Body of pancreas (tissue), 4 donors: ENCODE measurements around the gene MVB12B. TPM values are rescaled to one million over a fixed set of nuclear protein-coding genes. Genes with fewer than 3 reads are reported as not detected.
"Not testable (repeated sequence)": the region's sequence is repeated elsewhere in the genome, so short reads cannot be mapped to it uniquely, and the experiment has no call there.

Experiments used
- ATAC-seq: fragments of 150-250 bp; one replicate; pipeline ENCODE4 v1.9.1; 2016
- DNase-seq, 4 donors: peaks; one replicate each; pipeline ENCODE4 v3.0.0-alpha.2; 2019
- H3K27ac ChIP-seq, 4 donors: fragments of 200-600 bp; sonication (generic); 1 replicate in 3 of 4; 2 replicates in 1 of 4; pipeline versions ENCODE4 v1.5.1 to v1.6.1; 2016 to 2019; ENCODE audit warnings: mild to moderate bottlenecking in 1 of 4, mixed read lengths in 1 of 4, moderate library complexity in 1 of 4
- H3K27me3 ChIP-seq, 2 donors: fragments of 200-600 bp; sonication (generic); one replicate each; pipeline ENCODE4 v1.6.0; 2016; ENCODE audit warnings: mild to moderate bottlenecking in 1 of 2
- H3K36me3 ChIP-seq, 2 donors: fragments of 200-600 bp; sonication (generic); replicated peaks in 1 of 2; 2 replicates each; pipeline ENCODE4 v1.5.1; 2016; ENCODE audit warnings: low read depth in 2 of 2; ENCODE audit not compliant: insufficient read depth in 1 of 2
- H3K4me1 ChIP-seq: fragments of 200-600 bp; sonication (generic); one replicate; pipeline ENCODE4 v1.6.0; 2016
- H3K4me3 ChIP-seq, 2 donors: fragments of 200-600 bp; sonication (generic); 1 replicate in 1 of 2; 2 replicates in 1 of 2; pipeline ENCODE4 v1.5.1; 2016 to 2019
- H3K9me3 ChIP-seq, 3 donors: fragments of 200-600 bp; sonication (generic); 1 replicate in 2 of 3; 2 replicates in 1 of 3; pipeline ENCODE4 v1.5.1; 2016
- POLR2A ChIP-seq, 3 donors: fragments of 450-650 bp; IDR thresholded peaks; one replicate each; pipeline ENCODE4 v1.6.1; 2016; ENCODE audit warnings: antibody characterized with exemption in 3 of 3, mild to moderate bottlenecking in 2 of 3
- WGBS, 2 donors: methylation state at CpG; one replicate each; pipeline ENCODE4 v1.1.5; 2017; 5-methylcytosine and 5-hydroxymethylcytosine counted together
- intact Hi-C: fragments of 100-400 bp; cut with DNase I; formaldehyde crosslinking; loops from one replicate; pipeline ENCODE4 v1.15.1; 2023
- total RNA-seq, 2 donors: library from RNA; depleted of rRNA; stranded (reverse); fragments of >200 nt; gene quantifications; one replicate each; pipeline ENCODE4 v1.1.0, GENCODE V29; 2016
- TF ChIP-seq, protein P1 (sequence below), 7 experiments: fragments of 450-650 bp in 4 of 7; fragments of 200-600 bp in 3 of 7; sonication (generic) in 3 of 7; IDR thresholded peaks; one replicate each; pipeline ENCODE4 v1.5.1; 2016 to 2019; ENCODE audit warnings: antibody characterized with exemption in 7 of 7

Gene MVB12B
- total RNA-seq, 2 donors from 2014 or later: 5.2 to 9.9 TPM

DNA sequence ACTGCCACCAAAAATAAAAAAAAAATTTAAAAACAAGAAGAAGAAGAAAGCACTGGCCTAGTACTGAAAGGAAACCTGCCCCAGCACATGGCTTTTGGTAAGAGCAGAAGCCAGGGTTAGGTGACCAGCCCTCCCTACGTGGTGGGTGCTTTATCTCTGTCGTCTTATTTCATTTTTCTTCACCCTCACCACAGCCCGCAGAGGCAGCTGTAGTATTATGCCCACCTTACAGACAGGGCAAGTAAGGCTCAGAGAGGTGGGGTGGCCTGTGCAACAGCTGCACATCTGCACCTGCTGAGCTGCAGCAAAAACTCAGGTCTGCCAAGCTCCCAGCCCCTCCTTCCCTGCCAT, 146.3 kb downstream of the MVB12B start:
- WGBS, 2 donors: 83 to 86% methylated on average over 3 of the region's 3 CpGs
- Histone ChIP-seq H3K27me3 (no peaks in the 10 kb centered on the region), H3K4me3 (no peak overlapping the region), H3K4me1 (no peaks in the 10 kb centered on the region), H3K27ac (no peak overlapping the region), H3K36me3 (no peaks in the 10 kb centered on the region), H3K9me3 (no peaks in the 10 kb centered on the region)
- intact Hi-C loops: no loop called here
- ATAC-seq: no peak
- DNase-seq: no peak
- TF ChIP-seq, protein P1, sequence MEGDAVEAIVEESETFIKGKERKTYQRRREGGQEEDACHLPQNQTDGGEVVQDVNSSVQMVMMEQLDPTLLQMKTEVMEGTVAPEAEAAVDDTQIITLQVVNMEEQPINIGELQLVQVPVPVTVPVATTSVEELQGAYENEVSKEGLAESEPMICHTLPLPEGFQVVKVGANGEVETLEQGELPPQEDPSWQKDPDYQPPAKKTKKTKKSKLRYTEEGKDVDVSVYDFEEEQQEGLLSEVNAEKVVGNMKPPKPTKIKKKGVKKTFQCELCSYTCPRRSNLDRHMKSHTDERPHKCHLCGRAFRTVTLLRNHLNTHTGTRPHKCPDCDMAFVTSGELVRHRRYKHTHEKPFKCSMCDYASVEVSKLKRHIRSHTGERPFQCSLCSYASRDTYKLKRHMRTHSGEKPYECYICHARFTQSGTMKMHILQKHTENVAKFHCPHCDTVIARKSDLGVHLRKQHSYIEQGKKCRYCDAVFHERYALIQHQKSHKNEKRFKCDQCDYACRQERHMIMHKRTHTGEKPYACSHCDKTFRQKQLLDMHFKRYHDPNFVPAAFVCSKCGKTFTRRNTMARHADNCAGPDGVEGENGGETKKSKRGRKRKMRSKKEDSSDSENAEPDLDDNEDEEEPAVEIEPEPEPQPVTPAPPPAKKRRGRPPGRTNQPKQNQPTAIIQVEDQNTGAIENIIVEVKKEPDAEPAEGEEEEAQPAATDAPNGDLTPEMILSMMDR (IDR thresholded peaks at IDR 0.05): no peak
- no peak for TF ChIP-seq POLR2A (IDR thresholded peaks at IDR 0.05)

DNA sequence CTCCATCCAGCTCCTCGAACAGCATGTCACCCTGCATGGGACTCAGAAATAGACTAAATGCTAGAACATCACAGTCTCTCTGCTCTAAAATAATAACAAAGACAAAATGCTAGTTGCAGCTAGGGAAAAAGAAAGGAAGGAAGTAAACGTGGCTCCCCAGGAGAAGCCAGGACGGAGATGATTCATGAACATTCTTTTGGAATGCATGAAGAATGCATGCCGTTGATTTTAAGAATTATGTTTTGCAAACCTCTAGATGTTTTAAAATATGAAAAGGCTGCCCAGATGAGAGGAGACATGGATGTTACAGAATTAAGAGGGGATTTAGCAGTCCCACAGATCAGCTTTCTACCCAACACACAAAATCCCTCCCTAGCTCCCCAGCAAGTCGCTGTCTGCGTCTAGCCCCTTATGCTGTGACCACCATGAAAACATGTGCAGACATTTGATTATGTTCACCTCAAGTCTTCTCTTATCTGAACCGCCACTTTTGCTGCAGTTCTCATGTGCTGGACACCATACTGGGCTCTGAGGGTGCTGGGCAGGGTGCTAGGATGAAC, 147.7 kb downstream of the MVB12B start:
- no peaks in the 10 kb centered on the region for H3K4me1 ChIP-seq
- ATAC-seq (no peak), DNase-seq (no peak)
- no peaks in the 10 kb centered on the region for H3K9me3 ChIP-seq
- H3K27ac ChIP-seq: no peak overlapping the region
- no peaks in the 10 kb centered on the region for H3K36me3 ChIP-seq
- TF ChIP-seq, protein P1 (IDR thresholded peaks at IDR 0.05): no peak
- no peak for TF ChIP-seq POLR2A (IDR thresholded peaks at IDR 0.05)
- no peak overlapping the region for H3K4me3 ChIP-seq
- intact Hi-C loops: no loop called here
- no peaks in the 10 kb centered on the region for H3K27me3 ChIP-seq
- WGBS, 2 donors: 73 to 93% methylated on average over 7 of the region's 7 CpGs

- no peaks in the 10 kb centered on the region for H3K36me3 ChIP-seq
- ATAC-seq: no peak
- no peaks in the 10 kb centered on the region for H3K27me3 ChIP-seq
- no peak for DNase-seq
- WGBS, 2 donors: 94% methylated on average over 14 of the region's 14 CpGs
- no peaks in the 10 kb centered on the region for H3K9me3 ChIP-seq
- H3K4me3 ChIP-seq: no peak overlapping the region
- H3K4me1 ChIP-seq: no peaks in the 10 kb centered on the region
- intact Hi-C loops: no loop called here
- no peak overlapping the region for H3K27ac ChIP-seq
- TF ChIP-seq POLR2A (IDR thresholded peaks at IDR 0.05): no peak
- TF ChIP-seq, protein P1 (IDR thresholded peaks at IDR 0.05): no peak
These were observed 148.3 kb downstream of the MVB12B start for GRCh38 chr9:126474786-126475485.

DNA sequence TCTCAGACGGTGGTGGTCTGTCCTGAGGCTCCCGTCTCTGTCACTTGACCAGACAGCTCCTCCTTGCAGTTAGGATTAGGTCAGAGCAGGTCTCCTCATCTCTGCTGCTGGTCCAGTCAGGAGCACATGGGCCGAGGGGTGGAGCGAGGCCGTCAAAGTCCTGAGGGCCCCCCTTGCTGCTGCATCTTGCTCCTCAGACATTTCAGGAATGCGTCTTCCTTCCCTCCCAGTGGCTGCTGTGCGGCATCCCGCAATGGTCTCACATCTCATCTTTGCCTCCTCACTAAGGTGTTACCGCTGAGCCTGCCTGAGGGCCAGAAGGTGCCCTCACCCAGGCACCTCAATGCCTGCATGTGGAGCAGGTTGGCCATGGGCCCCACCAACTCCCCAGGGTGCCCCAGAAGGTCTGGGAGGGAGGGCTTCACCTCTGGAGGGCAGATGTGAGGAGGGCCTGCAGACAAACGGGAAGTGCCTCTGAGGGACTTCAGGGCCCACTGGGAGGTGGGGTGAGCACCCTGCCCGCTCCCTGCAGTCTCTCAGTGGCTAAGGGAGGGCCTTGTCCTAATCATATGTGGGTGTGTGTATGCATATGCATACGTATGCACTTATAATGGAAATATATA, 149.4 kb downstream of the MVB12B start:
- Histone ChIP-seq H3K27me3 (no peaks in the 10 kb centered on the region), H3K36me3 (no peaks in the 10 kb centered on the region), H3K9me3 (no peaks in the 10 kb centered on the region), H3K4me1 (no peaks in the 10 kb centered on the region), H3K27ac (no peak overlapping the region), H3K4me3 (no peak overlapping the region)
- 92 to 99% methylated on average over 10 to 12 of the region's 12 CpGs for WGBS, 2 donors
- TF ChIP-seq, protein P1 (IDR thresholded peaks at IDR 0.05): no peak
- TF ChIP-seq POLR2A (IDR thresholded peaks at IDR 0.05): no peak
- no peak for ATAC-seq
- intact Hi-C loops: no loop called here
- DNase-seq: no peak

DNA sequence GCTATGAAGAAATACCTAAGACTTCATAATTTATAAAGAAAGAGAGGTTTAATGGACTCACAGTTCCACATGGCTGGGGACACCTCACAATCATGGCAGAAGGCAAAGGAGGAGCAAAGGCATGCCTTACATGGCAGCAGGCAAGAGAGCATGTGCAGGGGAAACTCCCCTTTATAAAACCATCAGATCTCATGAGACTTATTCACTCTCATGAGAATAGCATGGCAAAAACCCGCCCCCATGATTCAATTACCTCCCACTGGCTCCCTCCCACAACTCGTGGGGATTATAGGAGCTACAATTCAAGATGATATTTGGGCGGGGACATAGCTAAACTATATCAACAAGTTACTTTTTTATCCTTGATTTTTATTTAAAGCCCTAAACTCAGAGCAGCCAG, 150.8 kb downstream of the MVB12B start:
- H3K4me3 ChIP-seq, H3K27ac ChIP-seq, H3K4me1 ChIP-seq, intact Hi-C loops, H3K27me3 ChIP-seq, ATAC-seq, H3K36me3 ChIP-seq, DNase-seq, H3K9me3 ChIP-seq: not testable (repeated sequence)
- WGBS, 2 donors: 87 to 91% methylated on average over 3 of the region's 3 CpGs
